ENCODE data around the gene DENND5A. TPM values are rescaled to one million over a fixed set of nuclear protein-coding genes. Genes with fewer than 3 reads are reported as not detected.

DENND5A gene
- total RNA-seq, 2 experiments from 2014 or later, result 4.0 to 10.5 TPM

- CTCF ChIA-PET (ENCODE audit: unreplicated experiment), result no interaction called here
- Histone ChIP-seq H3K9me3 (ENCODE audit: low read length) (no peaks in the 10 kb centered on the region), H3K27ac (ENCODE audit: low read depth, low read length, poor library complexity, severe bottlenecking) (no peak overlapping the region), H3K9me2 (ENCODE audit: insufficient read depth, low read length) (no peaks in the 10 kb centered on the region), H3K4me3 (ENCODE audit: low read depth, low read length, poor library complexity, severe bottlenecking) (no peak overlapping the region), H2AFZ (ENCODE audit: low read length) (no peak overlapping the region), H3K4me2 (ENCODE audit: low read length) (no peak overlapping the region), H3K36me3 (ENCODE audit: insufficient read depth, low read length) (no peaks in the 10 kb centered on the region), H3K79me2 (ENCODE audit: insufficient read depth, low read depth, low read length) (no peaks in the 10 kb centered on the region), H3K4me1 (ENCODE audit: insufficient read depth, low read length, poor library complexity, severe bottlenecking) (no peaks in the 10 kb centered on the region), H4K20me1 (ENCODE audit: insufficient read depth, low read length) (no peaks in the 10 kb centered on the region)
- TF ChIP-seq EZH2phosphoT487 (IDR thresholded peaks at IDR 0.05; ENCODE audit: borderline replicate concordance, low read depth, low read length) (no peak), CTCF (conservative IDR thresholded peaks at IDR 0.05; ENCODE audit: low read length) (no peak)
- DNase-seq (ENCODE audit: low spot score), result no peak
- intact Hi-C loops (cut with micrococcal nuclease; ENCODE audit: unreplicated experiment), result no loop called here
- no TSS peak for BruUV-seq (replicated peaks)
- POLR2A ChIA-PET, result no interaction called here
Observed at GRCh38 chr11:9184516-9184915, 80.6 kb downstream of the DENND5A start.

GRCh38 chr11:9182180-9182871 lies 82.8 kb downstream of the DENND5A start:
- Histone ChIP-seq H4K20me1 (ENCODE audit: insufficient read depth, low read length) (no peaks in the 10 kb centered on the region), H3K4me2 (ENCODE audit: low read length) (no peak overlapping the region), H3K9me3 (ENCODE audit: low read length) (no peaks in the 10 kb centered on the region), H2AFZ (ENCODE audit: low read length) (no peak overlapping the region), H3K4me1 (ENCODE audit: insufficient read depth, low read length, poor library complexity, severe bottlenecking) (no peaks in the 10 kb centered on the region), H3K27ac (ENCODE audit: low read depth, low read length, poor library complexity, severe bottlenecking) (no peak overlapping the region), H3K9me2 (ENCODE audit: insufficient read depth, low read length) (no peaks in the 10 kb centered on the region), H3K4me3 (ENCODE audit: low read depth, low read length, poor library complexity, severe bottlenecking) (no peak overlapping the region), H3K36me3 (ENCODE audit: insufficient read depth, low read length) (no peaks in the 10 kb centered on the region), H3K79me2 (ENCODE audit: insufficient read depth, low read depth, low read length) (no peaks in the 10 kb centered on the region)
- ChIA-PET POLR2A (interaction anchor here (0.6 to 1.2 kb wide), 3 partner anchors 297 to 326 kb away, joined by 3 read pairs; no protein-coding TSS in a partner anchor), CTCF (ENCODE audit: unreplicated experiment) (no interaction called here)
- TF ChIP-seq CTCF (conservative IDR thresholded peaks at IDR 0.05; ENCODE audit: low read length), result no peak
- TF ChIP-seq EZH2phosphoT487 (IDR thresholded peaks at IDR 0.05; ENCODE audit: borderline replicate concordance, low read depth, low read length), result no peak
- BruUV-seq (replicated peaks), result no TSS peak
- no peak for DNase-seq (ENCODE audit: low spot score)
- intact Hi-C loops (cut with micrococcal nuclease; ENCODE audit: unreplicated experiment), result no loop called here

GRCh38 chr11:9180784-9181183 lies 84.4 kb downstream of the DENND5A start:
- no peak overlapping the region for H3K27ac ChIP-seq (ENCODE audit: low read depth, low read length, poor library complexity, severe bottlenecking)
- TF ChIP-seq CTCF (conservative IDR thresholded peaks at IDR 0.05; ENCODE audit: low read length) (no peak), EZH2phosphoT487 (IDR thresholded peaks at IDR 0.05; ENCODE audit: borderline replicate concordance, low read depth, low read length) (no peak)
- H3K9me3 ChIP-seq (ENCODE audit: low read length), result no peaks in the 10 kb centered on the region
- intact Hi-C loops (cut with micrococcal nuclease; ENCODE audit: unreplicated experiment), result no loop called here
- H3K36me3 ChIP-seq (ENCODE audit: insufficient read depth, low read length), result no peaks in the 10 kb centered on the region
- no peak overlapping the region for H3K4me2 ChIP-seq (ENCODE audit: low read length)
- H3K9me2 ChIP-seq (ENCODE audit: insufficient read depth, low read length), result no peaks in the 10 kb centered on the region
- no peaks in the 10 kb centered on the region for H4K20me1 ChIP-seq (ENCODE audit: insufficient read depth, low read length)
- no peak overlapping the region for H3K4me3 ChIP-seq (ENCODE audit: low read depth, low read length, poor library complexity, severe bottlenecking)
- H2AFZ ChIP-seq (ENCODE audit: low read length), result no peak overlapping the region
- no peaks in the 10 kb centered on the region for H3K4me1 ChIP-seq (ENCODE audit: insufficient read depth, low read length, poor library complexity, severe bottlenecking)
- no TSS peak for BruUV-seq (replicated peaks)
- ChIA-PET POLR2A (no interaction called here), CTCF (ENCODE audit: unreplicated experiment) (no interaction called here)
- no peak for DNase-seq (ENCODE audit: low spot score)
- no peaks in the 10 kb centered on the region for H3K79me2 ChIP-seq (ENCODE audit: insufficient read depth, low read depth, low read length)
